Measurements from ENCODE around the gene EXOC1L. TPM values are rescaled to one million over a fixed set of nuclear protein-coding genes. Genes with fewer than 3 reads are reported as not detected.

Gene EXOC1L
- total RNA-seq, 1 experiment from 2014 or later: not detected

GRCh38 chr4:55884093-55884850 is 64.7 kb downstream of the EXOC1L start:
- DNase-seq (ENCODE audit: low read depth): no peak

GRCh38 chr4:55884851-55885219 is 65.2 kb downstream of the EXOC1L start:
- no peak for DNase-seq (ENCODE audit: low read depth)

Other genes with a start within 250 kb of the EXOC1L start
- gene PDCL2, start 227.5 kb upstream of the EXOC1L start, total RNA-seq (2014; rRNA removed; shearing (Covaris generic)): not detected in 2 replicates
- gene NMU, start 183.5 kb upstream of the EXOC1L start, total RNA-seq (2014; rRNA removed; shearing (Covaris generic)): 5.1 and 9.3 TPM in 2 replicates
- gene EXOC1, start 33.9 kb downstream of the EXOC1L start, total RNA-seq (2014; rRNA removed; shearing (Covaris generic)): 17.3 and 28.3 TPM in 2 replicates
- 5.4 and 5.5 TPM in 2 replicates for gene CEP135, start 129.2 kb downstream of the EXOC1L start, total RNA-seq (2014; rRNA removed; shearing (Covaris generic))

Measured in Daoy (cell line).